Ectodermal cell (in vitro differentiated cells): ENCODE measurements around the gene CD164L2.

Experiments
- H3K27ac ChIP-seq: 2 replicates; pipeline ENCODE4 v1.7.0; 2013; ENCODE audit warnings: mild to moderate bottlenecking, low read depth, low read length; ENCODE audit not compliant: insufficient read depth, poor library complexity, severe bottlenecking
- H3K27me3 ChIP-seq: 2 replicates; pipeline ENCODE4 v1.7.0; 2013; ENCODE audit warnings: mild to moderate bottlenecking, low read length; ENCODE audit not compliant: insufficient read depth, control insufficient read depth, poor library complexity, severe bottlenecking
- H3K36me3 ChIP-seq: one replicate; pipeline ENCODE4 v1.7.0; 2013; ENCODE audit warnings: low read length; ENCODE audit not compliant: control insufficient read depth, insufficient read depth
- H3K4me1 ChIP-seq: one replicate; pipeline ENCODE4 v1.7.0; 2013; ENCODE audit warnings: low read length; ENCODE audit not compliant: control insufficient read depth, insufficient read depth
- H3K4me3 ChIP-seq: 2 replicates; pipeline ENCODE4 v1.7.0; 2013; ENCODE audit warnings: low read depth, low read length, control low read depth; ENCODE audit not compliant: insufficient read depth
- H3K9me3 ChIP-seq: 2 replicates; pipeline ENCODE4 v1.7.0; 2013; ENCODE audit warnings: mild to moderate bottlenecking, low read length, moderate library complexity; ENCODE audit not compliant: control insufficient read depth
- whole genome bisulfite sequencing, 2 experiments: methylation state at CpG; one replicate each; pipeline ENCODE4 v1.1.7; 2013; ENCODE audit warnings: missing lambda C conversion rate in 2 of 2; 5-methylcytosine and 5-hydroxymethylcytosine counted together

The CD164L2 gene

GRCh38 chr1:27335506-27336422 is 47.4 kb downstream of the CD164L2 start:
- 89 to 90% methylated on average over 17 of the region's 17 CpGs for WGBS, 2 experiments

GRCh38 chr1:27333717-27334279 is 49.3 kb downstream of the CD164L2 start:
- Histone ChIP-seq H3K4me1 (peaks cover 3% of the 10 kb centered on the region), H3K27me3 (no peaks in the 10 kb centered on the region), H3K4me3 (no peak overlapping the region), H3K27ac (no peak overlapping the region), H3K9me3 (no peaks in the 10 kb centered on the region), H3K36me3 (peaks cover 15% of the 10 kb centered on the region)
- 95 to 96% methylated on average over 17 of the region's 17 CpGs for WGBS, 2 experiments

More at GRCh38 chr1:27335506-27336422, 47.4 kb downstream of the CD164L2 start:
- Histone ChIP-seq H3K36me3 (peaks cover 15% of the 10 kb centered on the region), H3K27me3 (no peaks in the 10 kb centered on the region), H3K4me3 (no peak overlapping the region), H3K27ac (no peak overlapping the region), H3K4me1 (peaks cover 15% of the 10 kb centered on the region), H3K9me3 (no peaks in the 10 kb centered on the region)

- no peaks in the 10 kb centered on the region for H3K27me3 ChIP-seq
- no peaks in the 10 kb centered on the region for H3K9me3 ChIP-seq
- 77 to 79% methylated on average over 11 of the region's 11 CpGs for WGBS, 2 experiments
- no peak overlapping the region for H3K4me3 ChIP-seq
- no peaks in the 10 kb centered on the region for H3K4me1 ChIP-seq
- H3K27ac ChIP-seq = no peak overlapping the region
- peaks cover 15% of the 10 kb centered on the region for H3K36me3 ChIP-seq
Observed at GRCh38 chr1:27332536-27333281, 50.4 kb downstream of the CD164L2 start.

DNA sequence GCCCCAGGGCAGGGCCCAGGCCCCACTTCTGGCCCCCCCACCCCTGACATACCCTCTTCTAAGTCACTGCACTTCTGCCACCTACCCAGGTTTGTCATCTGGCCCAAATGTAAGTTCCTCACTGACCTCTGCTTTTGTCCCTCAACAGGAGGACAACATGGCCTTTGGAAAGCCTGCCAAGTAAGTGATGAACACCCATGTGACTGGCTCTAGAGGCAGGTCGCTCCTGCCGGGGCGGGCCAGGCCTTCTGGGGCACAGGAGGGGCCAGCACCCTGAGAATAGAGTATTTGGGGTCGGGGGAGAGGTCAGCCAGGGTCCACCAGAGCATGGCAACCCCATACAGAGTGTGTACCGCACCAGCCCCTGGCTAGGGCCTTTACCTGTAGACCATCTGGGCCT is 51.2 kb downstream of the CD164L2 start:
- Histone ChIP-seq H3K27ac (no peak overlapping the region), H3K36me3 (peaks cover 15% of the 10 kb centered on the region)
- WGBS, 2 experiments = 96 to 97% methylated on average over 5 of the region's 5 CpGs

DNA sequence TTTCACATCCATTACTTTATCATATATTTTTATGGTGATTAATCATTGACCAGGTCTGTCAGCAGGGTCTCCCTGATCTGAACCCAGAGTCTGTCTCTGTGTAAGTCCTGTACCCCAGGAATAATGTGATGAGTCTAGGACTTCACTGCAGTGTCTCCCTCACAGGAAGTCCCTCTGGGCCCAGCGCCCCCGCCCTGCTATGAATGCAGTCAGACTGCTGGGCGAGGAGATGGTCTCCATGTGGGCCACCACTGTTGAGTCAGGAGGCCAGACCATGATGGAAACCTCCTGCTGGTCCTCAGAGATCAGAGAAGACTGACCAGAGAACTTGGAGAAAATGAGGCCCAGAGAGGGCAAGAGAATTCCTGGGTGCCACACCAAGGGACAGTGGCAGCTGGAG is 51.7 kb downstream of the CD164L2 start:
- H3K4me3 ChIP-seq = no peak overlapping the region
- no peaks in the 10 kb centered on the region for H3K9me3 ChIP-seq
- H3K4me1 ChIP-seq = no peaks in the 10 kb centered on the region
- H3K27me3 ChIP-seq = no peaks in the 10 kb centered on the region
- H3K27ac ChIP-seq = no peak overlapping the region
- 93 to 96% methylated on average over 3 of the region's 3 CpGs for WGBS, 2 experiments
- H3K36me3 ChIP-seq = peaks cover 15% of the 10 kb centered on the region

More for the DNA sequence above, 51.2 kb downstream of the CD164L2 start:
- Histone ChIP-seq H3K9me3 (no peaks in the 10 kb centered on the region), H3K4me3 (no peak overlapping the region), H3K27me3 (no peaks in the 10 kb centered on the region), H3K4me1 (no peaks in the 10 kb centered on the region)

GRCh38 chr1:27330786-27331185 is 52.3 kb downstream of the CD164L2 start:
- Histone ChIP-seq H3K27ac (no peak overlapping the region), H3K9me3 (no peaks in the 10 kb centered on the region), H3K4me3 (no peak overlapping the region), H3K4me1 (no peaks in the 10 kb centered on the region), H3K27me3 (no peaks in the 10 kb centered on the region), H3K36me3 (peaks cover 15% of the 10 kb centered on the region)
- WGBS, 2 experiments = 92 to 96% methylated on average over 8 of the region's 8 CpGs
